HEK293 (cell line): Measurements from ENCODE around the gene SOX21.

Experiments used
- CTCF ChIA-PET: fragments of 350-600 bp; formaldehyde crosslinking; extraction: SDS; loops from one replicate; lab custom pipeline; 2021; ENCODE audit warnings: antibody characterized with exemption; lab: Yijun Ruan, JAX
- POLR2A ChIA-PET: fragments of 300-600 bp; formaldehyde crosslinking; extraction: SDS; loops from one replicate; lab custom pipeline; 2020; ENCODE audit warnings: antibody characterized with exemption, inconsistent platforms; lab: Yijun Ruan, JAX
- H3K27ac ChIP-seq: fragments of 200-500 bp; sonication (Bioruptor generic); 2 replicates; pipeline ENCODE4 v1.5.1; 2014; ENCODE audit warnings: low read depth, low read length, control low read depth, inconsistent platforms; ENCODE audit errors: extremely low read depth
- H3K36me3 ChIP-seq, 2 experiments: fragments of 200-500 bp in 1 of 2; sonication (Bioruptor generic) in 1 of 2; 1 replicate in 1 of 2; 2 replicates in 1 of 2; pipeline ENCODE4 v1.5.1; 2014 to 2017; ENCODE audit warnings: inconsistent platforms in 2 of 2, low read length in 2 of 2; ENCODE audit not compliant: control insufficient read depth in 2 of 2, insufficient read depth in 1 of 2
- H3K4me1 ChIP-seq: fragments of 200-500 bp; sonication (Bioruptor generic); 2 replicates; pipeline ENCODE4 v1.5.1; 2014; ENCODE audit warnings: mild to moderate bottlenecking, low read length, inconsistent platforms; ENCODE audit not compliant: control insufficient read depth, insufficient read depth
- H3K4me3 ChIP-seq: 2 replicates; pipeline ENCODE4 v1.5.1; 2011; ENCODE audit warnings: low read depth, mild to moderate bottlenecking, control low read depth, low read length, moderate library complexity
- H3K9me3 ChIP-seq: fragments of 200-500 bp; sonication (Bioruptor generic); 2 replicates; pipeline ENCODE4 v1.5.1; 2014; ENCODE audit warnings: low read depth, low read length, inconsistent platforms; ENCODE audit not compliant: control insufficient read depth, insufficient read depth
- ELK4 ChIP-seq: IDR thresholded peaks from 2 replicates; pipeline ENCODE4 v1.6.1; 2011; ENCODE audit warnings: mild to moderate bottlenecking, low read depth, low read length, borderline replicate concordance
- GLI4 ChIP-seq: fragments of 450-650 bp; formaldehyde crosslinking; IDR thresholded peaks from 2 replicates; pipeline ENCODE4 v1.5.1; 2016; ENCODE audit warnings: missing biosample characterization, missing genetic modification characterization
- OSR2 ChIP-seq: fragments of 450-650 bp; formaldehyde crosslinking; IDR thresholded peaks from 2 replicates; pipeline ENCODE4 v1.5.1; 2016; ENCODE audit warnings: missing biosample characterization, missing genetic modification characterization
- SALL2 ChIP-seq: fragments of 450-650 bp; formaldehyde crosslinking; IDR thresholded peaks from 2 replicates; pipeline ENCODE4 v1.5.0; 2017; ENCODE audit warnings: missing biosample characterization, mild to moderate bottlenecking, missing genetic modification characterization, borderline replicate concordance
- SCRT2 ChIP-seq: fragments of 450-650 bp; formaldehyde crosslinking; IDR thresholded peaks from 2 replicates; pipeline ENCODE4 v1.5.1; 2016; ENCODE audit warnings: missing biosample characterization, missing genetic modification characterization
- TCF7L2 ChIP-seq: IDR thresholded peaks from 2 replicates; pipeline ENCODE4 v1.6.1; 2011; ENCODE audit warnings: low read depth, mild to moderate bottlenecking, inconsistent platforms, low read length, moderate library complexity, borderline replicate concordance
- TRIM28 ChIP-seq: IDR thresholded peaks from 2 replicates; pipeline ENCODE4 v1.6.1; 2011; ENCODE audit warnings: low read length, control low read depth, borderline replicate concordance
- YY1 ChIP-seq: fragments of 450-650 bp; formaldehyde crosslinking; IDR thresholded peaks from 2 replicates; pipeline ENCODE4 v1.5.1; 2018; ENCODE audit warnings: missing biosample characterization, missing genetic modification characterization
- ZBTB1 ChIP-seq: fragments of 450-650 bp; formaldehyde crosslinking; IDR thresholded peaks from 2 replicates; pipeline ENCODE4 v1.5.1; 2016; ENCODE audit warnings: missing biosample characterization, missing genetic modification characterization
- ZFHX2 ChIP-seq: fragments of 450-650 bp; formaldehyde crosslinking; conservative IDR thresholded peaks from 2 replicates; pipeline ENCODE4 v1.5.1; 2016; ENCODE audit warnings: missing biosample characterization, missing genetic modification characterization
- ZFP3 ChIP-seq: fragments of 450-650 bp; formaldehyde crosslinking; IDR thresholded peaks from 2 replicates; pipeline ENCODE4 v1.5.1; 2016; ENCODE audit warnings: low read depth, missing biosample characterization, missing genetic modification characterization
- ZFP41 ChIP-seq: fragments of 450-650 bp; formaldehyde crosslinking; IDR thresholded peaks from 2 replicates; pipeline ENCODE4 v1.5.1; 2016; ENCODE audit warnings: missing biosample characterization, missing genetic modification characterization, borderline replicate concordance
- ZIC2 ChIP-seq: fragments of 450-650 bp; formaldehyde crosslinking; IDR thresholded peaks from 2 replicates; pipeline ENCODE4 v1.5.1; 2016; ENCODE audit warnings: missing biosample characterization, missing genetic modification characterization
- ZNF132 ChIP-seq: fragments of 450-650 bp; formaldehyde crosslinking; IDR thresholded peaks from 2 replicates; pipeline ENCODE4 v1.5.1; 2017; ENCODE audit warnings: missing biosample characterization, missing genetic modification characterization, borderline replicate concordance
- ZNF155 ChIP-seq: fragments of 450-650 bp; formaldehyde crosslinking; IDR thresholded peaks from 2 replicates; pipeline ENCODE4 v1.5.1; 2016; ENCODE audit warnings: missing biosample characterization, missing genetic modification characterization
- ZNF184 ChIP-seq: fragments of 450-650 bp; IDR thresholded peaks from 2 replicates; pipeline ENCODE4 v1.5.1; 2018; ENCODE audit warnings: missing biosample characterization, mild to moderate bottlenecking, missing genetic modification characterization
- ZNF2 ChIP-seq: fragments of 450-650 bp; formaldehyde crosslinking; IDR thresholded peaks from 2 replicates; pipeline ENCODE4 v1.5.1; 2016; ENCODE audit warnings: missing biosample characterization, missing genetic modification characterization
- ZNF211 ChIP-seq: fragments of 450-650 bp; formaldehyde crosslinking; IDR thresholded peaks from 2 replicates; pipeline ENCODE4 v1.5.1; 2016; ENCODE audit warnings: low read depth, missing biosample characterization, missing genetic modification characterization
- ZNF221 ChIP-seq: fragments of 450-650 bp; formaldehyde crosslinking; IDR thresholded peaks from 2 replicates; pipeline ENCODE4 v1.5.1; 2017; ENCODE audit warnings: missing biosample characterization, missing genetic modification characterization, borderline replicate concordance
- ZNF26 ChIP-seq: fragments of 450-650 bp; formaldehyde crosslinking; IDR thresholded peaks from 2 replicates; pipeline ENCODE4 v1.5.1; 2016; ENCODE audit warnings: missing biosample characterization, missing genetic modification characterization
- ZNF354C ChIP-seq: fragments of 450-650 bp; formaldehyde crosslinking; IDR thresholded peaks from 2 replicates; pipeline ENCODE4 v1.5.1; 2016; ENCODE audit warnings: missing biosample characterization, missing genetic modification characterization, low read depth, borderline replicate concordance
- ZNF473 ChIP-seq: fragments of 450-650 bp; formaldehyde crosslinking; IDR thresholded peaks from 2 replicates; pipeline ENCODE4 v1.5.1; 2017; ENCODE audit warnings: missing biosample characterization, missing genetic modification characterization
- ZNF621 ChIP-seq: fragments of 450-650 bp; formaldehyde crosslinking; IDR thresholded peaks from 2 replicates; pipeline ENCODE4 v1.5.1; 2017; ENCODE audit warnings: missing biosample characterization, missing genetic modification characterization
- ZNF623 ChIP-seq: fragments of 450-650 bp; formaldehyde crosslinking; IDR thresholded peaks from 2 replicates; pipeline ENCODE4 v1.5.1; 2016; ENCODE audit warnings: missing biosample characterization, missing genetic modification characterization
- ZNF626 ChIP-seq: fragments of 450-650 bp; sonication (Bioruptor Pico); formaldehyde crosslinking; IDR thresholded peaks from 2 replicates; pipeline ENCODE4 v1.5.1; 2018; ENCODE audit warnings: missing biosample characterization, missing genetic modification characterization, inconsistent platforms
- ZNF654 ChIP-seq: fragments of 450-650 bp; formaldehyde crosslinking; IDR thresholded peaks from 2 replicates; pipeline ENCODE4 v1.5.1; 2016; ENCODE audit warnings: low read depth, missing biosample characterization, missing genetic modification characterization
- ZSCAN16 ChIP-seq: fragments of 450-650 bp; formaldehyde crosslinking; IDR thresholded peaks from 2 replicates; pipeline ENCODE4 v1.5.1; 2016; ENCODE audit warnings: missing biosample characterization, missing genetic modification characterization
- ZXDB ChIP-seq: fragments of 450-650 bp; formaldehyde crosslinking; IDR thresholded peaks from 2 replicates; pipeline ENCODE4 v1.5.1; 2016; ENCODE audit warnings: missing biosample characterization, missing genetic modification characterization
- TF ChIP-seq, protein P1 (sequence below): fragments of 450-650 bp; formaldehyde crosslinking; IDR thresholded peaks from 2 replicates; pipeline ENCODE4 v1.5.1; 2016; ENCODE audit warnings: missing biosample characterization, missing genetic modification characterization

SOX21 gene

DNA sequence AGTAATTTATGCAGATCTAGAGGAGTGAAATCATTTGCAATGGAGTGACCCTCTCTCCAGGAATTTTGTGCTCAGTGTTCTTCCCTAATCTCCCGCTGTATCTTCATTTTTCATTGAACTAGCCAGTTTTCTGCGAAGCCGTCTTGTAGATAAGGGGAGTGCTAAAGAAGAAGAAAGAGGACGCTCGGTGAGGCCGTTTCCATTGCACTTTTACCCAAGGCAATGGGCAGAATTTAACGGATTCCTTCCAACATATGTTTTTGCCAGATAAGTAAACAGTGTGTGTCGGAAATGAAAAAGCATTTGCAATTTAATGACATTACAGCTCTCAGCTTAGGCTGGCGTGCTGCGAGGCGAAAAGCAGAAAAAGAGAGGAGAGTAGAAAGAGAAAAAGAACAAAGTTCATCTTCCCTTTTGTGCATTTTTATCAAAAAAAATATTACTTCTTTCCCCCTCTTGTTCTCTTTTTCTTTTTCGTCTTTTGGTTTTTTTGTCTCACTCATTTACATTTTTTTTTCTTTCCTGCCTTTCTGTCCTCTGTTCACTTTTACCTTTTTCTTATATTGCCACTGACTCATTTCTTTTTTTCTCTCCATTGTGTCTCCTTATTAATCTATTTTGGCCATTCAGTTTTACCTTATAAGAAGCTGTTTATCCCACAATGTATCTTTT lies 49.9 kb downstream of the SOX21 start:
- H3K36me3 ChIP-seq = no peaks in the 10 kb centered on the region
- no peak overlapping the region for H3K4me3 ChIP-seq
- H3K4me1 ChIP-seq = no peaks in the 10 kb centered on the region
- no peak for TF ChIP-seq ZSCAN16 (tag by site-specific recombination)
- no peak for TF ChIP-seq ZNF626 (tag by site-specific recombination)
- no peak for TF ChIP-seq SALL2 (tag by site-specific recombination)
- TF ChIP-seq ZIC2 (tag by site-specific recombination) = no peak
- TF ChIP-seq ZNF2 (tag by site-specific recombination) = no peak
- no peak for TF ChIP-seq ELK4
- no peak for TF ChIP-seq ZNF354C (tag by site-specific recombination)
- H3K27ac ChIP-seq = no peak overlapping the region
- ChIA-PET CTCF (interaction anchor here (0.6 to 4.5 kb wide), 6 partner anchors 13 to 734 kb away, joined by 3 to 32 read pairs (median 4); no protein-coding TSS in a partner anchor), POLR2A (no interaction called here)
- H3K9me3 ChIP-seq = no peaks in the 10 kb centered on the region

DNA sequence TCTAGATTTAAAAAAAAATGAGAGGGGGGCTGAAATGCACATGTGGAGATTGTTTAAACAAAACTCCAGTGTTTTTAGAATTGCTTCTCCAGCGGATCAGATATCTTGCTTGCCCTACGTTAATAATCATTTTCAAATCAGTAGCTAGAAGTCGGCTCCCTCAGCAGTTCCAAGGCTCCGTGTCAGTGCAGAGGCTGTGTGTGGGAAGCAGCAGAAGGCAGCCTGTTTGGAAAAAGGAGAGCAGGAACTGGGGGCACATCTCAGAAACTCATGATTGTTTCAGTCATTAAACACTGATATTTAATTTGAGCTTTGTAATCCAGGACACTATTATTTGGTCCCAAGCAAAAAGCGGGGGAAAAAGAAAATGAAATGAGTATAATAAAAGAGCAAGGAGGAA lies 50.9 kb downstream of the SOX21 start:
- no peaks in the 10 kb centered on the region for H3K4me1 ChIP-seq
- TF ChIP-seq ZNF155 (tag by site-specific recombination) (no peak), ZNF623 (tag by site-specific recombination) (no peak), ZNF221 (tag by site-specific recombination) (no peak), SCRT2 (tag by site-specific recombination) (no peak), ZFHX2 (tag by site-specific recombination) (0 out of 2 replicates have a peak, but pooled peaks have one; percentile 16), ZXDB (tag by site-specific recombination) (no peak), ZNF211 (tag by site-specific recombination) (no peak), ZFP41 (tag by site-specific recombination) (no peak)
- TF ChIP-seq, all 188 proteins: peak for 1
- Histone ChIP-seq H3K4me3 (no peak overlapping the region), H3K27ac (no peak overlapping the region), H3K36me3 (no peaks in the 10 kb centered on the region), H3K9me3 (no peaks in the 10 kb centered on the region)
- CTCF ChIA-PET = interaction anchor here (0.6 to 4.5 kb wide), 9 partner anchors 11 to 743 kb away, joined by 3 to 32 read pairs (median 5); no protein-coding TSS in a partner anchor
- POLR2A ChIA-PET = no interaction called here

DNA sequence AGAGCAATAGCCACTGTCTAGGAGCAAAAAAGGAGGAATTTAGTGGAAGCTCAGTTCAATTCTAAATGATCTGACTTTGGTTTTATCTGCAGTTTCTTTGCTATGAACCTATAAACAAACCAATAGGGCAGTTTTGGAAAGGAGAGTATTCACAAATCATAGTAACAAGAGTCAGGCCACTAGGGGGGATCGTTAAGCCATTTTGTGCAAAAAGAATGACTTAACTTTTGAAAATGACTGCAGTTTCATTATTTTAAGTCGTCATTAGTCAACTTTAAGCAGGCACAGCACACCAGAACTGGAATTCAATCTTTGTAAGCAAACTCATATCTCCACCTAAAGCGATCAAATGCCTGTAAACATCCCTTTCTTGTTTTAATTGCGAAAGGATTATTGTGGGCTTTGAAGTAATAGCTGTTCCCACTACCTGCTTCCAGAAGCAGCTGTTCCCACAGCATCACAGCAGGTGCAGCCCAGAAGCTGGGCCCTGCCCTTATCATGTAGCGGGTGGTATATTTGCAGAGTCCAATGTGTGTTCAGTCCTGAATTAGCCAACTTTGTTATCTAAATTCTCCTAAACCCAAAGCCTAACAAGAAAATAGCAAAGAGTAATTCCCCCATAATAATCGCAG lies 51.5 kb downstream of the SOX21 start:
- Histone ChIP-seq H3K4me3 (no peak overlapping the region), H3K27ac (no peak overlapping the region), H3K36me3 (no peaks in the 10 kb centered on the region), H3K9me3 (no peaks in the 10 kb centered on the region), H3K4me1 (no peaks in the 10 kb centered on the region)
- CTCF ChIA-PET = interaction anchor here (0.6 to 4.5 kb wide), 9 partner anchors 11 to 744 kb away, joined by 3 to 32 read pairs (median 5); no protein-coding TSS in a partner anchor
- POLR2A ChIA-PET = no interaction called here
- TF ChIP-seq, protein P1, sequence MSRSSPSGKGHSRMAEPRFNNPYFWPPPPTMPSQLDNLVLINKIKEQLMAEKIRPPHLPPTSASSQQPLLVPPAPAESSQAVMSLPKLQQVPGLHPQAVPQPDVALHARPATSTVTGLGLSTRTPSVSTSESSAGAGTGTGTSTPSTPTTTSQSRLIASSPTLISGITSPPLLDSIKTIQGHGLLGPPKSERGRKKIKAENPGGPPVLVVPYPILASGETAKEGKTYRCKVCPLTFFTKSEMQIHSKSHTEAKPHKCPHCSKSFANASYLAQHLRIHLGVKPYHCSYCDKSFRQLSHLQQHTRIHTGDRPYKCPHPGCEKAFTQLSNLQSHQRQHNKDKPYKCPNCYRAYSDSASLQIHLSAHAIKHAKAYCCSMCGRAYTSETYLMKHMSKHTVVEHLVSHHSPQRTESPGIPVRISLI = no peak
- TF ChIP-seq ZBTB1 (tag by site-specific recombination) (no peak), ZNF184 (tag by site-specific recombination) (peak; percentile 74), ZFP3 (tag by site-specific recombination) (no peak), ZNF132 (no peak), TCF7L2 (peak; percentile 69; the same call in 1 of the 2 replicates), YY1 (tag by site-specific recombination) (no peak), ZNF654 (tag by site-specific recombination) (peak; percentile 45), TRIM28 (peak; percentile 46; the same call in 1 of the 2 replicates), ZNF621 (tag by site-specific recombination) (no peak), ZNF26 (tag by site-specific recombination) (no peak), OSR2 (tag by site-specific recombination) (peak; percentile 37; the same call in 1 of the 2 replicates), GLI4 (no peak), ZNF473 (tag by site-specific recombination) (no peak)
